Measurements from ENCODE around the gene RDH5. TPM values are rescaled to one million over a fixed set of nuclear protein-coding genes. Genes with fewer than 3 reads are reported as not detected.

The RDH5 gene
- total RNA-seq, 6 experiments from 2014 or later: 6.6 to 13.2 (median 7.8) TPM

GRCh38 chr12:55693323-55694187 lies 26.6 kb upstream of the RDH5 start:
- H3K4me3 Mint-ChIP-seq: no peak overlapping the region
- TF ChIP-seq CTCF (IDR thresholded peaks at IDR 0.05): no peak
- no peaks in the 10 kb centered on the region for H3K9me3 Mint-ChIP-seq
- no peaks in the 10 kb centered on the region for H3K36me3 Mint-ChIP-seq (ENCODE audit: low read depth)
- peaks cover 20% of the 10 kb centered on the region for H3K27me3 Mint-ChIP-seq (ENCODE audit: insufficient read depth)
- no peak for DNase-seq
- H3K27ac Mint-ChIP-seq: no peak overlapping the region
- no peaks in the 10 kb centered on the region for H3K4me1 Mint-ChIP-seq (ENCODE audit: low read depth)

DNA sequence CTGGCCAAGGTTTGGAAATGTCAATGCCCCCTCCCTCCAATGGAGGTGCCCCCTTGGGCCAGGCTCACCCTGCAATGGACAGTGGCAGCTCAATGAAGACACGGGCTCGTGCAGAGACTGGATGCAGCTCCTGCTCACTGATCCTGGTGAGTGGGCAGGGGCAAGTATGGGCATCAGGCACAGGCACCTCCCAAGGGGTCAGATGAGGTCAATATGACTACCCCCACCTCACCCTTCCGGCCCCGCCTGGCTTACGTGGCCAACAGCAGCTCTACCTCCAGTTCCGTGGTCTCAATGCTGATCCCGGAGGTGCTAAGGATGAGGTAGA lies 26.0 kb upstream of the RDH5 start:
- Mint-ChIP-seq H3K27me3 (ENCODE audit: insufficient read depth) (peaks cover 22% of the 10 kb centered on the region), H3K9me3 (no peaks in the 10 kb centered on the region), H3K27ac (no peak overlapping the region), H3K36me3 (ENCODE audit: low read depth) (no peaks in the 10 kb centered on the region), H3K4me3 (no peak overlapping the region), H3K4me1 (ENCODE audit: low read depth) (no peaks in the 10 kb centered on the region)
- DNase-seq: no peak
- TF ChIP-seq CTCF (IDR thresholded peaks at IDR 0.05): no peak

- Mint-ChIP-seq H3K27me3 (ENCODE audit: insufficient read depth) (peaks cover 22% of the 10 kb centered on the region), H3K36me3 (ENCODE audit: low read depth) (no peaks in the 10 kb centered on the region), H3K4me1 (ENCODE audit: low read depth) (peaks cover under 1% of the 10 kb centered on the region; the same call in 1 of the 2 replicates), H3K4me3 (no peak overlapping the region), H3K9me3 (no peaks in the 10 kb centered on the region), H3K27ac (no peak overlapping the region)
- TF ChIP-seq CTCF (IDR thresholded peaks at IDR 0.05): no peak
- DNase-seq: no peak
Measured at GRCh38 chr12:55694651-55695050, 25.5 kb upstream of the RDH5 start.

DNA sequence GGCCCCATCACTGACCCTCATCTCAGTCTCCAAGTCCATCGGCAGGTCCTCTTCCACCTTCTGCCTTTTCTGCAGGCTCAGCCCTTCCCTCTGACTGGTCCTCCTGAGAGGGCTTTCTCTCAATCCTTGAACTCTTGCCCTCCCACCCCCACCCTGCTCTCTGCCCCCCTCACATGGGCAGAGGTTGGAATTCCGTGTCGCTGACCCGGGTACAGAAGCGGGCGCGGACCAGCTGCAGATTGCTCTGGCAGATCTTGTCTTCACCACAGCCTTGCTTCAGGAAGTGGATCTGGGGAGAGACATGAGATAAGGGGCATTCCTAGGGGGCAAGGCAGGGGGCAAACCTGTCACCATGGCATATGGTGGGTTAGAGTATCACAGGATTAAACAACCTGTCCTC lies 24.8 kb upstream of the RDH5 start:
- DNase-seq: no peak
- Mint-ChIP-seq H3K27me3 (ENCODE audit: insufficient read depth) (peaks cover 22% of the 10 kb centered on the region), H3K4me3 (no peak overlapping the region), H3K9me3 (no peaks in the 10 kb centered on the region), H3K27ac (no peak overlapping the region), H3K36me3 (ENCODE audit: low read depth) (no peaks in the 10 kb centered on the region), H3K4me1 (ENCODE audit: low read depth) (peaks cover 7% of the 10 kb centered on the region; the same call in 1 of the 2 replicates)
- TF ChIP-seq CTCF (IDR thresholded peaks at IDR 0.05): no peak

DNA sequence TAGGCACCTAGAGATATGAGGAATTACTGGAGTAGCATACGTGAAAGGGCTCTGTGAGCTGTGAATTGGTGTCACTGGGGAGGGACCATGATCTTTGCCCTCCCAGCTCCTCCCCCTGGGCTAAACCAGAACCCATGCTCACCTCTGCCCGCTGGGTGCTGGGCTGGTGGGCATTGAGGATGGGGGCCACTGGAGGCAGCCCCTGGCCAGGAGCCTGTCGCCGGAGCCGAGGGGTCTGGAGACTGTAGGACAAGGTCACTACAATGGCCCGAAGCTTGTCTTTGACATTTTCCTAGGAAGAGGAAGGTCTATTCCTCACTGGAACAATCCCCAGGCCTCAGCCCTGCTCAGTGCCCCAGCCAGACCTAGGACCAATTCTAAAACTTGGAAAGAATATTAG lies 24.1 kb upstream of the RDH5 start:
- no peak overlapping the region for H3K4me3 Mint-ChIP-seq
- DNase-seq: no peak
- no peak overlapping the region for H3K27ac Mint-ChIP-seq
- no peaks in the 10 kb centered on the region for H3K36me3 Mint-ChIP-seq (ENCODE audit: low read depth)
- H3K4me1 Mint-ChIP-seq (ENCODE audit: low read depth): peaks cover 15% of the 10 kb centered on the region; the same call in 1 of the 2 replicates
- H3K27me3 Mint-ChIP-seq (ENCODE audit: insufficient read depth): peaks cover 21% of the 10 kb centered on the region
- H3K9me3 Mint-ChIP-seq: no peaks in the 10 kb centered on the region
- no peak for TF ChIP-seq CTCF (IDR thresholded peaks at IDR 0.05)

All from HFFc6 (cell line).